ENCODE data around the gene NASP.

NASP gene, protein sequence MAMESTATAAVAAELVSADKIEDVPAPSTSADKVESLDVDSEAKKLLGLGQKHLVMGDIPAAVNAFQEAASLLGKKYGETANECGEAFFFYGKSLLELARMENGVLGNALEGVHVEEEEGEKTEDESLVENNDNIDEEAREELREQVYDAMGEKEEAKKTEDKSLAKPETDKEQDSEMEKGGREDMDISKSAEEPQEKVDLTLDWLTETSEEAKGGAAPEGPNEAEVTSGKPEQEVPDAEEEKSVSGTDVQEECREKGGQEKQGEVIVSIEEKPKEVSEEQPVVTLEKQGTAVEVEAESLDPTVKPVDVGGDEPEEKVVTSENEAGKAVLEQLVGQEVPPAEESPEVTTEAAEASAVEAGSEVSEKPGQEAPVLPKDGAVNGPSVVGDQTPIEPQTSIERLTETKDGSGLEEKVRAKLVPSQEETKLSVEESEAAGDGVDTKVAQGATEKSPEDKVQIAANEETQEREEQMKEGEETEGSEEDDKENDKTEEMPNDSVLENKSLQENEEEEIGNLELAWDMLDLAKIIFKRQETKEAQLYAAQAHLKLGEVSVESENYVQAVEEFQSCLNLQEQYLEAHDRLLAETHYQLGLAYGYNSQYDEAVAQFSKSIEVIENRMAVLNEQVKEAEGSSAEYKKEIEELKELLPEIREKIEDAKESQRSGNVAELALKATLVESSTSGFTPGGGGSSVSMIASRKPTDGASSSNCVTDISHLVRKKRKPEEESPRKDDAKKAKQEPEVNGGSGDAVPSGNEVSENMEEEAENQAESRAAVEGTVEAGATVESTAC

GRCh38 chr1:45583666-45584350, at the start of gene NASP:
NASP (plus strand) TSS chr1:45584041; CDS start chr1:45584147, 106 bp downstream.
- DNase-seq: peak; percentile 99

GRCh38 chr1:45535988-45536766, 47.7 kb upstream of the NASP start:
- no peak for DNase-seq

GRCh38 chr1:45536886-45537285, 47.0 kb upstream of the NASP start:
- no peak for DNase-seq

DNA sequence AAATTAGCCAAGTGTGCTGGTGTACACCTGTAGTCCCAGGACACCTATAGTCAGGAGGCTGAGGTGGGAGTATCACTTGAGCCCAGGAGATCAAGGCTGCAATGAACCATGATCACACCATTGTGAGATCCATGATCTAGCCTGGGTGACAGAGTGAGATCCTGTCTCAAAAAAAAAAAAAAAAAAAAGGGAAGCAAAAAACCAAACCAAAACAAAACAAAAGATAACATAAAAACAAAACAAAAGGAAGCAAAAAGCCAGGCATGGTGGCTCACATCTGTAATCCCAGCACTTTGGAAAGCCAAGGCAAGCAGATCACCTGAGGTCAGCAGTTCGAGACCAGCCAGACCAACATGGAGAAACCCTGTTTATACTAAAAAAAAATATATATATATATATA, 42.6 kb upstream of the NASP start:
- DNase-seq: no peak

- no peak for DNase-seq
Observed at GRCh38 chr1:45542591-45542990, 41.2 kb upstream of the NASP start.

- peak; percentile 74 to 78 for DNase-seq
Observed at GRCh38 chr1:45543581-45544417, 40.0 kb upstream of the NASP start.

GRCh38 chr1:45544530-45544929, 39.3 kb upstream of the NASP start:
- DNase-seq: no peak

DNA sequence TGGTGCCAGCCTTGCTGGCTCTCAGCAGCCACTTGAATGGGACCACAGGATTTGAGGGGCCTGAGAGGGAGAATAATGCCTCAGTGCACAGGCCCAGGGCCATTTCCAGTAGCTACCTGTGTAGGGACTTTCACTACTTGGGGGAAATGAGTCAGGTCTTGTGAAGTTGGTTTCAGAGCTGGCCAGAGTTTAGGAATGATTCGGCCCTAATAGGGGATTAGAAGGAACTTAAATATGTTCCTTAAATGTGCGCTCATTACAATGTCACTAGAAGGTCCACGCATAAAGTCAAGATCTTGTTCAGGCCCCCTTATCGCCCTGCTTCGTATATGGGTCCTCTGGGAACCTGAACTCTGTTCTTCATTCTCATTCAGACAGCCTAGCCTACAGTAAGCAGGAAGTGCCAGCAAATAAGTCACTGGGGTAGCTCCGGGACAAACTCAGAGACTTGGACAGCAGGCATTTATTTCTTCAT, 38.8 kb upstream of the NASP start:
- DNase-seq: peak; percentile 45 to 46

DNA sequence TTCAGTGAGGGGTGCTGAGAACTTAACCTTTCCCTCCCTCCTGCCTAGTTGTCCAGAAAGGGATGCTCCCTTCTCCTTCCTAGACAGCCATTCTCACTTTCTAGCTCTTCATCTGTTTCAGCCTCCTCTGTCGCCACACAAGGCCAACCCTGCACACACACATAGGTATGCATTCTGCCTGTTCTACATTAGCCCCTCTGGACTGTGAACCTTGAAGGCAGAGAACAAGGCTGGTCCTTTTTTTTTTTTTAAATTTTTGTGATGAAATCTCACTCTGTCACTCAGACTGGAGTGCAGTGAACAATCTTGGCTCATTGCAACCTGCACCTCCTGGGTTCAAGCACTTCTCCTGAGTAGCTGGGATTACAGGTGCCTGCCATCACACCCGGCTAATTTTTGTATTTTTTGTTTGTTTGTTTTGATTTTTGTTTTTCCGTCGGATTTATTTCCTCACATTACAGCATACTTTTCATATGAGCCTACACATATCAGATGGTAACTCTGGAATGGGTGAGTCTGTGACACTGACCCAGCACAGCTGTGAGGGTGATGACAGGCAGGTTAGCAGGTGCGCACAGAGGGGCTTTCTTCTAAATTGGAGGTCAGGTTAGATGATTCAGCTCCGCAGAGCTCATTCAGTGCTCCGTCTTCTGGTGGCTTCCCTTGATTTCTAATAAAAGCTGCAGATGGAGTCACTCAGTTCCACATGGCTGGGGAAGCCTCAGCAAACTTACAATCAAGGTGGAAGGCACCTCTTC, 38.1 kb upstream of the NASP start:
- DNase-seq: no peak

DNA sequence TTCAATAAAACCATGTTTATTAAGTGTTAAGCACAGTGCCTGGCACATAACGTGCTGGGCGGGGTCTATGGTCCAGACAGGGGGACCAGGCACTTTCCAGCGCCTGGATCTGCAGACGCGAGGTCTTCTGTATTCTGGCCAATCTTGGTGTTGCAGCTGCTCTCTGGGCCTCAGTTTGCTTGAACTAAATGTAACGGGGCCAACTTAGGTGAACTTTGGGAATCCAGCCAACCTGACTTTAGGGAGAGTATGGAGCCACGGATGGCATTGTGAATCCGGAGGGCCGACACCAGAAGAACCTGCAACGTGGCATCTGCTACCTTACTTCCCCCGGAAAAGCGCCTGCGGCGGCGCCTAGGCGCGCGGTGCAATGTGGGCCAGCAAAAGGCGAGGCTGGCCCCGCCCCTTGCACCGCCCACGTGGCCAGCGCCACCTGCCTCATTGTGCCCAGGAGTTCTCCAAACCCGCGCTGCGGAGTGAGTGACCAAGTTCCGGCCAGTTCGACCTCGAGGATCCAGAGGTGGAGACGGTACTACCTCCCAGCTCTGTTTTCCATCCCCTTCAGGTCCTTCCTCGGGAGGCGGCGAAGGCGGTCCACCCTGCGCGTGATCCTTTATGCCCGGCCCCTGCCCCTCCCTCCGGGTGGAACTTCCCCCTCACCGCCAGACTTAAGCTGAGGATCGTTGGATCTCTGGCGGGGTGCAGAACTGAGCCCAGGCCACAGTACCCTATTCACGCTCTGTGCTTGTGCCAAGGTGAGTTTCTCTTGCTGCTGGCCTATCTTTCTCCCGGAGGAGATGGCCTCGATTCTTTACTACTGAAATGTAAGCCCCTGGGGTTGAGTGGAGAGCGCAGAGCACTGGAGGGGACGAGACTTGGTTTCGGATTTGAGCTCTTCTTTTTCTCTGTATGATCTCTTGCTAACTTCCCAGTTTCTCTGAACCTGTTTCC, 33.2 kb upstream of the NASP start, which contains the start of gene AKR1A1:
Gene AKR1A1 (plus strand): TSS at position 426 of the 951 bp plus-strand sequence. CDS start 10,969 bp downstream, outside the sequence.
- DNase-seq: peak; percentile 94

- DNase-seq: no peak
Observed at GRCh38 chr1:45551684-45552083, 32.2 kb upstream of the NASP start.

DNA sequence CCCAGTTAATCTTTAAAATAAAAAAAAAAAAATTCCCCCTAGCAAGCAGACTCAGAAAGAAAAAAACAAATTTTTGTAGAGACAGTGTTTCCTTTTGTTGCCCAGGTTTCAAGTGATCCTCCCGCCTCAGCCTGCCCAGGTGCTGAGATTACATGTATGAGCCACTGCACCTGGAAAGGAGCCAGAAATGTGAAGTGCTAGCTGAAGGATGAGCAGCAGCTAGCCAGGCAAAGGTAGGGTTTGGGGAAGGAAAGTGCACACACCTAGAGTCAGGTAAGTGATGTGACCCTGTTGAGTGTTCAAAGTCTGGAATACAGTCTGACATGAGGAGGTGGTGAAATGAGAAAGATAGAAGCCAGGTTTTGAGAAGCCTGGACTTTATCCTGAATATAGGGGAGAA, 31.5 kb upstream of the NASP start:
- no peak for DNase-seq

- no peak for DNase-seq
Observed at GRCh38 chr1:45554198-45554597, 29.6 kb upstream of the NASP start.

DNA sequence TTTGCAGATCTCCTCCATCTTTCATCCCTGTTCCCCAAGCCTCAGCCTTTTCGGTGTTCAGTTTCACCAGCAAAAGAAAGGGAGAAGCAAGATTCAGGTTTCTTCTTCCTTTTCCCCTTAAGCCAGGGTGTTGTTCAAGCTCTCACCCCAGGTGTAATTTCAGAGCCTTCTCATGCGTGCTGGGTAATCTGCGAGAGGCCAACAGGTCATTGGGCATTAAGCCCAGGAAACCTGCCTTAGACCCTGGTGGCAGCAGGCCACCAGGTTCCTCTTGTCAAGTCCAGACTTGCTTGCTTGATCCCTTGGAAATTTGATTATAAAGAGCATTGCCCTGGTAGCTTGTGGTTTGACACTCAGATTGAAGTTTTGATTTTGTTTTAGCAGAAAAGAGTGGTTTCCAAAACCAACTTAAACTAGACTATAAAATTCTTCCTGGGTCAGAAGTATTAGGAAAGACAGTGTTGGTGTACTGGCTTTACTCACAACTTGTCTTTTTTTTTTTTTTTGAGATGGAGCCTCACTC, 26.4 kb upstream of the NASP start:
- DNase-seq: no peak

- DNase-seq: no peak
Observed at GRCh38 chr1:45563843-45564242, 20.0 kb upstream of the NASP start.

DNA sequence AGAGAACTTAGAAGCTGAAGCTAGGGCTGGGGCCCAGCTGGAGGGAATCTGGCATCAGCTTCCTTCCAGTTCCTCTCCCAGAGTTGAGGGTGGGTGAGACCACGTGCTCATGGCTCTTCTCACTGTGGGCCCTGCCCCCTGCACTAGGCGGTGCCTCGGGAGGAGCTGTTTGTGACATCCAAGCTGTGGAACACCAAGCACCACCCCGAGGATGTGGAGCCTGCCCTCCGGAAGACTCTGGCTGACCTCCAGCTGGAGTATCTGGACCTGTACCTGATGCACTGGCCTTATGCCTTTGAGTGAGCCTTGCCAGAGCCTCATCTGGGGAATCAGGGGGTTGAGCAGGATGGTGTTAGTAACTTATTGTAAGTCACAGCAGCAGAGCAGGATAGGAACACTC, 17.1 kb upstream of the NASP start:
- DNase-seq: no peak

- DNase-seq: no peak
Observed at GRCh38 chr1:45567911-45568310, 15.9 kb upstream of the NASP start.

GRCh38 chr1:45568421-45568820, 15.4 kb upstream of the NASP start:
- no peak for DNase-seq

GRCh38 chr1:45569571-45569961, 14.3 kb upstream of the NASP start:
- DNase-seq: no peak
